ENCODE measurements around the gene PDE6B. TPM values are rescaled to one million over a fixed set of nuclear protein-coding genes. Genes with fewer than 3 reads are reported as not detected.

PDE6B gene
- total and polyA plus RNA-seq, 2 experiments from 2014 or later, result 3.4 to 5.0 TPM

DNA sequence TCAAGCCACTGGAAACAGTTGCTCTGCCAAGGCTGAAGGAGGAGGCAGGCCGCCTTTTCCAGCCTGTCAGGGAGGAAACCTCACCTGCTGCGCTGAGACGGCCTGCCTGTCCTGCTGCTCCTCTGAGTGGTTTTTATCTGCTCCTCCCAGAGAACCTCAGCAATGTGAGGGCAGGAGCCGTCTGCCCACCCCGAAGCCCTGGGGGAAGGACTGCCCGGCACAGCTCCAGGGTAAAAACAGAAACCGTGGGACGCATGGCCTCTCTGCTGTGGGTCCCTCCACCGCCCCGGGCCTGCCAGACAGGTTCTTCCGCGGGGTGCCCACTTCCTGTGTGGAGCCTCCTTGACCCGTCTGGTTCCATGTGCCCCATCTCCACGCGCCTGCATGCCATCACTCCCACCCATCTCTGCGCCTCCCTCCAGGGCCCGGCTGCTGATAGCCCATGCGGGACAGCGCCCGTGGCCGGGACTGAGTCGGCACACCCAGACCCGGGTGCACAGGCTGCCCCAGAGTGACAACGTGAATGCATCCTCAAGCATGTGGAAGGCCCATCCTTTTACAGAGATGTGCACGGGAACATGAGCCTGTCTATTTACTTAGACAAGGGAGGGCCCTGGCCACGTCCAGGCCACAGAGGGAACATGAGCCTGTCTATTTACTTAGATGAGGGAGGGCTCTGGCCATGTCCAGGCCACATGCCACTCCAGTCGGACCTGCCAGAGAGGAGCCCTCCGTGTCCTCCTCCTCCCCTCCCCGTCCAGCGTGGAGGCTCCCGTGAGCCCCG is 67.6 kb downstream of the PDE6B start:
- Histone ChIP-seq H3K4me2 (no peak overlapping the region), H3K4me1 (ENCODE audit: insufficient read depth) (peaks cover 8% of the 10 kb centered on the region), H3F3A (replicated peaks; ENCODE audit: low read depth) (0 out of 2 replicates have a peak, but pooled peaks cover 3% of the 10 kb centered on the region), H2AFZ (peak overlapping the region; percentile 75), H3K9me2 (ENCODE audit: insufficient read depth) (no peaks in the 10 kb centered on the region), H3K27me3 (ENCODE audit: insufficient read depth) (no peaks in the 10 kb centered on the region), H3K4me3 (no peak overlapping the region), H3K79me2 (replicated peaks; ENCODE audit: insufficient read depth) (no peaks in the 10 kb centered on the region), H3K27ac (ENCODE audit: low read depth) (no peak overlapping the region), H3K36me3 (ENCODE audit: insufficient read depth) (no peaks in the 10 kb centered on the region), H4K20me1 (replicated peaks; ENCODE audit: insufficient read depth) (no peaks in the 10 kb centered on the region)
- Mint-ChIP-seq H3K27ac (no peak overlapping the region), H3K9me3 (peaks cover 17% of the 10 kb centered on the region), H3K4me3 (no peak overlapping the region), H3K36me3 (ENCODE audit: low read depth) (peaks cover 6% of the 10 kb centered on the region; the same call in 1 of the 3 replicates), H3K27me3 (ENCODE audit: insufficient read depth, low read depth, poor library complexity) (peaks cover 9% of the 10 kb centered on the region), H3K4me1 (peaks cover 19% of the 10 kb centered on the region; the same call in 2 of the 3 replicates)
- no peak for TF ChIP-seq CREB1 (CRISPR knock-in tag; IDR thresholded peaks at IDR 0.05; ENCODE audit: low read depth)
- TF ChIP-seq NANOG (IDR thresholded peaks at IDR 0.05; ENCODE audit: borderline replicate concordance), result no peak
- TF ChIP-seq STAT1 (IDR thresholded peaks at IDR 0.05; ENCODE audit: unreplicated experiment), result no peak
- no peak for TF ChIP-seq CTCF (conservative IDR thresholded peaks at IDR 0.05; ENCODE audit: low read depth in 2 of 2)
- TF ChIP-seq ZNF462 (CRISPR knock-in tag; IDR thresholded peaks at IDR 0.05), result no peak
- no peak for TF ChIP-seq REST (IDR thresholded peaks at IDR 0.05; ENCODE audit: unreplicated experiment)
- no peak for TF ChIP-seq ZNF331 (CRISPR knock-in tag; IDR thresholded peaks at IDR 0.05; ENCODE audit: low read depth)
- TF ChIP-seq EZH2phosphoT487 (IDR thresholded peaks at IDR 0.05; ENCODE audit: unreplicated experiment), result no peak
- TF ChIP-seq JUNB (IDR thresholded peaks at IDR 0.05; ENCODE audit: unreplicated experiment), result no peak
- no peak for TF ChIP-seq POLR2AphosphoS5 (IDR thresholded peaks at IDR 0.05; ENCODE audit: low read depth)
- TF ChIP-seq ETS1 (IDR thresholded peaks at IDR 0.05), result no peak
- TF ChIP-seq ZNF114 (CRISPR knock-in tag; IDR thresholded peaks at IDR 0.05), result no peak
- TF ChIP-seq EZH2 (IDR thresholded peaks at IDR 0.05; ENCODE audit: low read depth, unreplicated experiment), result no peak
- DNase-seq (ENCODE audit: low spot score) (no peak), ATAC-seq (no peak)

All from GM23338 (cell line).